GF-D8 (cell line): ENCODE measurements around the gene SPIB.
"Not testable (repeated sequence)": the region's sequence is repeated elsewhere in the genome, so short reads cannot be mapped to it uniquely, and the experiment has no call there.

Source experiments
- DNase-seq: peaks from one replicate; lab custom pipeline; 2025; lab: John Stamatoyannopoulos, UW

SPIB gene

GRCh38 chr19:50418176-50419021 lies at the start of gene SPIB:
Gene SPIB (plus strand): TSS chr19:50418938. CDS start chr19:50418963, 25 bp downstream.
- DNase-seq = no peak

GRCh38 chr19:50371914-50372475 lies 46.7 kb upstream of the SPIB start:
- DNase-seq = no peak

- DNase-seq = peak; percentile 89
Measured at GRCh38 chr19:50376166-50377050, 42.3 kb upstream of the SPIB start, which contains the start of gene NR1H2. Gene NR1H2 (plus strand): TSS chr19:50376457. CDS start chr19:50377606, 1,149 bp downstream.

- no peak for DNase-seq
Measured at GRCh38 chr19:50377051-50377461, 41.7 kb upstream of the SPIB start.

GRCh38 chr19:50377517-50377916 lies 41.2 kb upstream of the SPIB start:
- no peak for DNase-seq

- no peak for DNase-seq
Measured at GRCh38 chr19:50378169-50378862, 40.4 kb upstream of the SPIB start.

GRCh38 chr19:50378863-50379236 lies 39.9 kb upstream of the SPIB start:
- DNase-seq = no peak

GRCh38 chr19:50379602-50380001 lies 39.1 kb upstream of the SPIB start:
- DNase-seq = no peak

- DNase-seq = no peak
Measured at GRCh38 chr19:50380137-50380536, 38.6 kb upstream of the SPIB start.

- no peak for DNase-seq
Measured at GRCh38 chr19:50380751-50381151, 38.0 kb upstream of the SPIB start.

GRCh38 chr19:50381881-50382729 lies 36.6 kb upstream of the SPIB start:
- DNase-seq = no peak

- DNase-seq = no peak
Measured at GRCh38 chr19:50383001-50383851, 35.5 kb upstream of the SPIB start.

- DNase-seq = peak; percentile 91
Measured at GRCh38 chr19:50383852-50384684, 34.7 kb upstream of the SPIB start, which contains the start of gene POLD1. Gene POLD1 (plus strand): TSS chr19:50384347. CDS start chr19:50398852, 14,505 bp downstream.

- peak; percentile 8 for DNase-seq
Measured at GRCh38 chr19:50384685-50385535, 33.8 kb upstream of the SPIB start.

GRCh38 chr19:50387176-50387867 lies 31.4 kb upstream of the SPIB start:
- DNase-seq = peak; percentile 71

- no peak for DNase-seq
Measured at GRCh38 chr19:50387868-50388245, 30.9 kb upstream of the SPIB start.

GRCh38 chr19:50390295-50390694 lies 28.4 kb upstream of the SPIB start:
- DNase-seq = not testable (repeated sequence)
